MM.1S (cell line): ENCODE measurements around the gene CDC45.

Source experiments
- DNase-seq: peaks from one replicate; pipeline ENCODE4 v3.0.0-alpha.2; 2015
- H2AFZ ChIP-seq: fragments of 300-600 bp; sonication (generic); 2 replicates; pipeline ENCODE4 v1.6.0; 2016; ENCODE audit warnings: antibody characterized with exemption, low read length
- H3F3A ChIP-seq: fragments of 300-600 bp; sonication (generic); 2 replicates; pipeline ENCODE4 v1.6.1; 2016; ENCODE audit warnings: mild to moderate bottlenecking, antibody characterized with exemption, low read length, moderate library complexity, mixed read lengths; ENCODE audit not compliant: insufficient read depth
- H3K27ac ChIP-seq: fragments of 300-600 bp; sonication (generic); 2 replicates; pipeline ENCODE4 v1.5.1; 2016; ENCODE audit warnings: mild to moderate bottlenecking, low read length
- H3K27me3 ChIP-seq: fragments of 300-600 bp; sonication (generic); replicated peaks from 2 replicates; pipeline ENCODE4 v1.6.0; 2016; ENCODE audit warnings: low read length; ENCODE audit not compliant: insufficient read depth
- H3K36me3 ChIP-seq: fragments of 300-600 bp; sonication (generic); replicated peaks from 2 replicates; pipeline ENCODE4 v1.6.1; 2016; ENCODE audit warnings: mild to moderate bottlenecking, low read length, mixed read lengths; ENCODE audit not compliant: insufficient read depth
- H3K4me1 ChIP-seq: fragments of 300-600 bp; sonication (generic); 2 replicates; pipeline ENCODE4 v1.6.1; 2016; ENCODE audit warnings: low read length, mixed read lengths
- H3K4me2 ChIP-seq: fragments of 300-600 bp; sonication (generic); 2 replicates; pipeline ENCODE4 v1.6.0; 2016; ENCODE audit warnings: low read depth, low read length
- H3K4me3 ChIP-seq: fragments of 300-600 bp; sonication (generic); 2 replicates; pipeline ENCODE4 v1.5.1; 2016; ENCODE audit warnings: low read length, mixed read lengths
- H3K79me2 ChIP-seq: fragments of 300-600 bp; sonication (generic); 2 replicates; pipeline ENCODE4 v1.6.1; 2016; ENCODE audit warnings: mixed run types, low read length, mixed read lengths
- H3K9ac ChIP-seq: fragments of 300-600 bp; sonication (generic); 2 replicates; pipeline ENCODE4 v1.6.1; 2016; ENCODE audit warnings: low read length, mixed read lengths
- H3K9me2 ChIP-seq: fragments of 300-600 bp; sonication (generic); replicated peaks from 2 replicates; pipeline ENCODE4 v1.6.1; 2016; ENCODE audit warnings: mild to moderate bottlenecking, low read length, mixed read lengths; ENCODE audit not compliant: insufficient read depth
- H3K9me3 ChIP-seq: fragments of 300-600 bp; sonication (generic); replicated peaks from 2 replicates; pipeline ENCODE4 v1.6.1; 2016; ENCODE audit warnings: mild to moderate bottlenecking, low read length, mixed read lengths; ENCODE audit not compliant: insufficient read depth
- H4K20me1 ChIP-seq: fragments of 300-600 bp; sonication (generic); 2 replicates; pipeline ENCODE4 v1.6.1; 2016; ENCODE audit warnings: mild to moderate bottlenecking, low read length, moderate library complexity, mixed read lengths; ENCODE audit not compliant: insufficient read depth
- CTCF ChIP-seq: fragments of 300-600 bp; sonication (generic); IDR thresholded peaks from 2 replicates; pipeline ENCODE4 v1.5.1; 2016; ENCODE audit warnings: antibody characterized with exemption, low read length, mixed read lengths
- EZH2 ChIP-seq: fragments of 300-600 bp; sonication (generic); optimal IDR thresholded peaks from 2 replicates; pipeline ENCODE3; 2017; ENCODE audit warnings: low read depth, mild to moderate bottlenecking, antibody characterized with exemption, low read length, mixed read lengths
- EZH2phosphoT487 ChIP-seq: fragments of 300-600 bp; sonication (generic); IDR thresholded peaks from 2 replicates; pipeline ENCODE4 v1.6.1; 2018; ENCODE audit warnings: antibody characterized with exemption, low read length

Gene CDC45

DNA sequence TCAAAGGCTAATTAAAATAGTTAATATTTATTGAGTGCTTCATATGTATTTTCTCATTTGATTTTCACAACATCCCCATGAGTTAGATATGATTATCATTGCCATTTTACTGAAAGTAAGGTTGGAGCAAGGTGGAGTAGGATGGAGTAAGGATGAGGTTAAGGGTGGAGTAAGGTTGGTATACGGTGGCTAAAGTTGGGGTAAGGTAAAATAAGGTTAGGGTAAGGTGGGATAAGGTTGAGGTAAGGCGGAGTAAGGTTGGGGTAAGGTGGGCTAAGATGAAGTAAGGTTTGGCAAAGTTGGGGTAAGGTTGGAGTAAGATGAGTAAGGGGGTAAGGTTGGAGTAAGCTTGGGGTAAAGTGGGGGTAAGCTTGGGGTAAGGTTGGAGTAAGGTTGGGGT lies 90.3 kb downstream of the CDC45 start:
- DNase-seq, result no peak

More for the DNA sequence above, 90.3 kb downstream of the CDC45 start:
- Histone ChIP-seq H2AFZ (no peak overlapping the region), H3K4me2 (no peak overlapping the region), H4K20me1 (no peaks in the 10 kb centered on the region), H3K9me3 (no peaks in the 10 kb centered on the region), H3K4me3 (no peak overlapping the region), H3K4me1 (no peaks in the 10 kb centered on the region), H3K9me2 (no peaks in the 10 kb centered on the region), H3K36me3 (no peaks in the 10 kb centered on the region), H3K27ac (no peak overlapping the region), H3F3A (no peaks in the 10 kb centered on the region), H3K9ac (no peak overlapping the region), H3K27me3 (no peaks in the 10 kb centered on the region), H3K79me2 (no peaks in the 10 kb centered on the region)
- no peak for TF ChIP-seq EZH2phosphoT487
- TF ChIP-seq EZH2, result no peak
- TF ChIP-seq CTCF, result no peak
